ENCODE measurements around the gene CTR9.
A peak's percentile ranks its signal among the peaks of the same experiment; 100 is the strongest.

CTR9 gene

GRCh38 chr11:10750838-10751580, at the start of gene CTR9:
TSS of gene CTR9 (plus strand) at chr11:10751246. CDS start at chr11:10751413, 167 bp downstream.
- DNase-seq, result peak; percentile 88

GRCh38 chr11:10701982-10702381, 49.1 kb upstream of the CTR9 start:
- DNase-seq, result no peak

DNA sequence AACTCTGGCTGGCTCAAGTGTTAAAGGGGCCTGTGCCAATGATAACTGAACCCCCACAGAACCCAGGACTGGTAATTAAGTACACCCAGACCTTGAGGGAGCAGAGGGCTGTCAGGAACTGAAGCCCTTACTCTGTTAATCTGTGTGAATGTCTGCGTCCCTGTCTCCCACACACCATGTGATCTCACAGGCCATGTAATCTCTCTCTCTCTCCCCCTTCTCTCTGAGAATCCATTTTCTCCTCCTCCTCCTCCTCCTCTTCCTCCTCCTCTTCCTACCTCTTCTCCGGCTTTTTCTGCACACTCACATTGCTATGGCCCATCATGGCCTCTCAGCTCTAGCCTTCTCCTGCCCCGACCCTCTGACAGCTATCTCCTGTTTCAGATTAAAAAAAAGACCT, 42.9 kb upstream of the CTR9 start:
- no peak for DNase-seq

DNA sequence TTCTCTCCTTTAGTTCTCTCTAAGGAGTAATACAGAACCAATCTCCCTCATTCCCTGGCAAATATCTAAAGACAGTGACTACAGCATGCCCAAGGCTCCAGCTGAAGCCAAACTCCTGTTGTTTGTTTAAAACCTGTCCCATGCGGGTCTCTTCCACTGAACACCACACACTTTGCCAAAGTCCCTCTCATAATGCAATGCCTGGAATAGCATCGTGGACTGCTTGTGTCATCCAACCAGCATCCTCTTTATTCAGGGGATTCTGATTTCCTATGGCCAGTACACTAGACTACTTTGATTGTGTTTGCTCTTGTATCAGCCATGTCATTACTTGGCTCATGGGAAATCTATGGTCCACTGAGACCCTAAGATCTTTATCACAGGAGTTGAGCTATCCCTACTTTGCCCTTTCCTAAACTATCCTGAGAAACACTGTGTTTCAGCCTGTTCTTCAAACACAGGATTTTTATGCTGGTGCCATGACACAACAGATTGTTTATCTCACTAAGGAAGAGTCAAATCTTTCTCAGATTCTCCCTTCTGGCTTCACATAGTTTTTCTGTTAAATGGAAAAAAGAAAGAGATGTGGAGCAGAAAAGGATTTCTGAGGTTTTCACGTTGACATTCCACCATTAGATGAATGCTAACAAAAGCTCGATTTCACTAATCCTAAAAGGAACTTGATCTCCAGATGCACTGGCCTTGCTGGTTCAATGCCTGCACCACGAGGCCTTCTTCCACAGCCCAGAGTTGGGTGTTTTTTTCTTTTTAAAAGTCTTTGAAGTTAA, 41.6 kb upstream of the CTR9 start:
- no peak for DNase-seq

GRCh38 chr11:10715571-10715970, 35.5 kb upstream of the CTR9 start:
- no peak for DNase-seq

DNA sequence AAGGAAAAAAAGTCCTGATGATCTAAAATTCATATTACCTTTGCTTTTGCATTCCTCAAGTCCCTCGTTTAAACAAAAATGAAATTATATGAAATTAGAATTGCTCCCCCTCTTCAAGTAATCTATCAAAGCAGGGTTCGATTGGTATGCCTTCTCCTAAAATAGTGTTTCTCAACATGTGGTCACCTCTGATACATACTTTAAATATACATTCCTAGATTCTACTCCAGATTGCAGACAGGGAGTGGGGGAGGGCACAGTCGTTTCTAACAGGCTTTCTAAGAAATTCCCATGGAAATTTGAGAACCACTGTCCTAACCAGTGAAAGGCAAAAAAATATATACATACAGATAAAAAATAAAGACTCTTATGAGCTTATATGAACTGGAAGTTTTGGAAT, 34.9 kb upstream of the CTR9 start:
- DNase-seq, result no peak

DNA sequence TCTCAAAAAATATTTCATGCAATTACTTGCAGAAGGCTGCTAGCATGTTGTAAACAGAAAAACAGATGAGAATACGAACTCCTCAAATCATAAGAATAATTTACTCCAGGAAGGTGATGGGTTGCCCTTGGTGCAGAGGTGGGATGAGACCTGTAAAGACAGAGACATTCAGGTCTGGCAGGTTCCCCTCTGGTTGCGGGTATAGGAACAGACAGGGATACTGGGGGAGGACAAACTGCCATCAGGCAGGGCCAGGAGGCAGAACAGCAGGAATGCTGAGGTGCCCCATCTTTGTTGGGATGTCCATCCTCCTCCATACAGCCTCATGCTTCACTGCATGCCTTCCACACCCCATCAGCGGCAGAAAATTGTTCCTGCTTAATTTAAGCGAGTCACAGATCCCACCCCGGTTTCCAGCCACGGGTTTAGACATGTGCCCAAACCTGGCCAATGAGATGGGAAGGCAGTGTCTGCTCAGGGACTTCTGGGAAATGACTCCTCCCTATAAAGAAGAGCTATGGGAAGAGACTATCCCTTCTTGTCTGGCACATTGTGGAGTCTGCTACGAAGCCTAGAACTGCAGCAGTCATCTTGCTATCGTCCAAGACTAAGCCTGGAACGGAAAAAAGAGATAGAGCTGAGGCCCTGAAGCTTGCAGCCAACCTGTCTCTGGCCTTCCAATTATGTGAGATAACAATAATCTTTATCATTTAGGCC, 34.3 kb upstream of the CTR9 start:
- no peak for DNase-seq

DNA sequence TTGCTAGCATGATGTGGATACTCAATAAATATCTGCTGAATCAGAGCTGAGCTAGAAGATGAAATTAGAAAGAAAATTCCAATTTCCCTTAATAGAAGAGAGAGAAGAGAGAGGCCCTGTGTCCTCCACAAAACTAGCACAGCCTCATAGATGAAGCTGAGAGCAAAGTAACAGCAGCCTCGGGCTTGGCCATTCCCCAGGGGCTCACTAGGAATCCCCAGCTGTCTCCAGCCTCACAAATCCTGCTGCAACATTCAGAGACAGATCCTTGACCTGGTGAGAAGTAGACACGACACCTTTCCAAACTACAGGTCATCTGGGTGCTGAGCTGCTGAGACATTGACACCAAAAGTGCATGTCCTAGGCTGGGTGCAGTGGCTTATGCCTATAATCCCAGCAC, 31.4 kb upstream of the CTR9 start:
- DNase-seq, result no peak

- no peak for DNase-seq
Observed at GRCh38 chr11:10720881-10721376, 30.1 kb upstream of the CTR9 start.

DNA sequence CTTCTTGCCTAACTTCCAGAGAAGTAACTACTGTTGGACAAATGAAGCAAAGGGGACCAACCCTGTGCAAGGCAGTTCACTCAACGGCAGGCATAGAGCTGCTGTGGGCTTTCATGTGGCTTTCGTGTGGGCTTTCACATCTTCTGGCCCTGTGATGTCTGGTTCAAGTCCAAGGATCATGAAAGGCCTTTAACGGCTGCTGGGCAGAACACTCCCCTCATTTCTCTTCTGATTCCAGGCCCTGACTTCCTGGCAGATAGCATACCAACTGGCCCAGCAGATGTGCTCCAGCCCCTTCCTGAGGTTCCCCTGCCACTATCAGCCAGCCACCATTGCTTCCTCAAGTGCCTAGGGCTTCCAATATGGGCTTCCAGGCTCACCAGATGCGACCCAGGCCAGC, 28.7 kb upstream of the CTR9 start:
- DNase-seq, result no peak

- DNase-seq, result peak; percentile 97
Observed at GRCh38 chr11:10725114-10725906, 25.7 kb upstream of the CTR9 start.

GRCh38 chr11:10725907-10726253, 25.2 kb upstream of the CTR9 start:
- DNase-seq, result no peak

DNA sequence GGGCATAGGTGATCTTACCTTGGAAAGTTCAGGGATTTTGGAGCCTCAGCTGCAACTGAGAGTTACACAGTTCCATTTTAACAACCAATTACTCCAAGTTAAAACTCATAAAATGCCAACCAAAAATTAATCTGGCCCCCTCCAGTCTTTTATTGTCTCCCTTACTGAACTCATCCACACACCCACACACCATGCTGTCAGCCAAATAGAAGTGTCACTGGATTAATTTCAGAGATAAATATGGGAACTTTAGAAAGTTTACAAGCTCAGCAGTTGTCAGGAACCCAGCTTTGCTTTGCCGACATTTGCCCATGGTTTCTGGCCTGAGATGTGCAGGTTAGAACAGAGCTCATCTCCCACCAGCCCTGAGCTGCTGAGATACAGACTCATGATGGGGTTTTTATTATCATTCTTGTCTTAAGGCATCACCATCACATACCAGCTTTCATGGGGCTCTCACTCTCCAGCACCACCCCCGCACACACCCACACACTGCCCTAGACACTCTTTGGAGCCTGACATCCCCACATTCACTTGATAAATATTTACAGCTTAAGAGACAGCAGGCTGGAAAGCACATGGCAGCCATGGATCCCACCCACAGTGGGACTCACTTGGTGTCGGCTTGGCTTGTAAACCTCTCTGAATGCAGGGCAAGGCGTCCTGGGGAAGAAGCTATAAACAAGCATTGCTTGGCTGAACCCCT, 23.7 kb upstream of the CTR9 start:
- DNase-seq, result no peak

DNA sequence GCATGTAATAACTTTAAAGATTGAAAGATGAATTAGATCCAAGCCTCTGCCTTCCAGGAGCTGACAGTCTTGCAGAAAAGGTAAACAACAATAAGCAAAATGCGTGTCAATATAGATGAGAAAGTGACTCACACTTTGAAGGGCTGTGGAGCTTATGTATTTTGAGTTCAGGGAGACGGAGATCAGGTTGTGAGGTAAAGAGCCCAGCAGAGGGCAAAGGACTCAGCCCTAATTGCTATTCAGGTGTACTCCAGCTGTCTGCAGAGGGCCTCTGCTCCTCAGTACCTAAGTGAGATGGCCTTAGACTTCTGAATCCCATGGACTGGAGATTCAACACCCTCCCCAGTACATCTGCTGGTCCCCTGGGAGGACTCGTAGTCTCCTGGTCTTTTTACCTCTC, 22.9 kb upstream of the CTR9 start:
- DNase-seq, result no peak

- DNase-seq, result peak; percentile 73
Observed at GRCh38 chr11:10728789-10729472, 22.1 kb upstream of the CTR9 start.

DNA sequence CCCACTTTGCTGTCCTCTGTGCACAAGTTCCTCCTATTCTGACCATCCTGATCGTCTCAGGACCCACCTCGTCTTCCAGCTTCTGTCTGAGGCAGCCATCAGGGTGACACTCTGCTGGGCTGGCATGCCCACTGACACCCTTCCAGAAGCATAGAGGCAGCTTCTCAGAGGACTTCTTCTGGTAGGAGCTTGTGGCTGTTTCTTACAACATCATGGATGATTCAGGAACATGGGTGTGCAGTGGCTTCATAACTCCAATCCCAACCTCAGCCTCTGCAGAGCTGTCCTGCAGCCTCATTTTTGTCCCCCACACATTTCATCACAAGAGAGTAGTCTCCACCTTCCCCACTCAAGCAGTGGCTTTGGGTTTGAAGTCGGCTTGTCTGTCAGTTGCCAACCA, 20.9 kb upstream of the CTR9 start:
- DNase-seq, result peak; percentile 81

GRCh38 chr11:10731064-10731680, 19.9 kb upstream of the CTR9 start:
- no peak for DNase-seq

- peak; percentile 91 for DNase-seq
Observed at GRCh38 chr11:10735481-10736475, 15.3 kb upstream of the CTR9 start.

- no peak for DNase-seq
Observed at GRCh38 chr11:10742460-10743208, 8.4 kb upstream of the CTR9 start.
